NCI-H146 treated with DMSO at 0.1 percent for 48 hours (cell line): ENCODE measurements around the gene PBX1.

Experiments used
- DNase-seq: peaks from one replicate; lab custom pipeline; 2025; ENCODE audit not compliant: unreplicated experiment; lab: John Stamatoyannopoulos, UW

PBX1 gene

GRCh38 chr1:164846731-164847691 is 288.0 kb downstream of the PBX1 start:
- no peak for DNase-seq

GRCh38 chr1:164853146-164853545 is 294.2 kb downstream of the PBX1 start:
- no peak for DNase-seq

- no peak for DNase-seq
Observed at GRCh38 chr1:164855716-164856329, 296.8 kb downstream of the PBX1 start.

- DNase-seq, result no peak
Observed at GRCh38 chr1:164856381-164856780, 297.4 kb downstream of the PBX1 start.

GRCh38 chr1:164857439-164857838 is 298.5 kb downstream of the PBX1 start:
- DNase-seq, result no peak

GRCh38 chr1:164858096-164858632 is 299.2 kb downstream of the PBX1 start:
- no peak for DNase-seq

GRCh38 chr1:164861632-164862031 is 302.6 kb downstream of the PBX1 start:
- DNase-seq, result no peak

- DNase-seq, result no peak
Observed at GRCh38 chr1:164863056-164863455, 304.1 kb downstream of the PBX1 start.

- DNase-seq, result no peak
Observed at GRCh38 chr1:164864161-164864560, 305.2 kb downstream of the PBX1 start.

- no peak for DNase-seq
Observed at GRCh38 chr1:164865385-164865784, 306.4 kb downstream of the PBX1 start.

GRCh38 chr1:164867590-164867989 is 308.6 kb downstream of the PBX1 start:
- no peak for DNase-seq

- no peak for DNase-seq
Observed at GRCh38 chr1:164868990-164869389, 310.0 kb downstream of the PBX1 start.

GRCh38 chr1:164875518-164875917 is 316.5 kb downstream of the PBX1 start:
- no peak for DNase-seq

- DNase-seq, result no peak
Observed at GRCh38 chr1:164876398-164877116, 317.6 kb downstream of the PBX1 start.

GRCh38 chr1:164880199-164880598 is 321.2 kb downstream of the PBX1 start:
- DNase-seq, result no peak

GRCh38 chr1:164880644-164881043 is 321.7 kb downstream of the PBX1 start:
- DNase-seq, result no peak

- DNase-seq, result no peak
Observed at GRCh38 chr1:164885311-164885710, 326.3 kb downstream of the PBX1 start.

GRCh38 chr1:164886101-164886500 is 327.1 kb downstream of the PBX1 start:
- no peak for DNase-seq

GRCh38 chr1:164891615-164892014 is 332.6 kb downstream of the PBX1 start:
- no peak for DNase-seq

GRCh38 chr1:164895026-164895912 is 336.3 kb downstream of the PBX1 start:
- DNase-seq, result no peak
